Measurements from ENCODE around the gene RASGRF2. TPM values are rescaled to one million over a fixed set of nuclear protein-coding genes. Genes with fewer than 3 reads are reported as not detected.

The RASGRF2 gene
- total and polyA plus RNA-seq, 2 of the 8 experiments (the other 6 are each of a cell fraction or from before 2014, with no cell fraction given): 2.6 to 29.5 TPM

DNA sequence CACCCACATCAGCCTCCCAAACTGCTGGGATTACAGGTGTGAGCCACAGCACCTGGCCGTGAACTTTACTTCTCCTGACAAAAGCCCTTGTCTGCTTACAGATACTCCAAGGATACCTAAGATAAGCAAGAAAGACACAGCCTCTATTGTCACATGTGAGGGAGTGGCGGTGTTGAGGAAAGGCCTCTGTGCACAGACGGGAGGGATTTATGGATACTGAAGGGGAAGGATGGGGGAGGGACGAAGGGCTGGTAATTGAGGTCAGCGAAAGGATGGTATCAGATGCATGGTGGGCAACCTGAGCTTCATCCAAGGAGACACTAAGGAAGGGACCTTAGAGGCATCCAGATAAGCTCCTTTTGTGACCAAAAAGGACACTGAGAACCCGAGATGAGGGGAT is 206.3 kb downstream of the RASGRF2 start:
- POLR2A ChIA-PET (ENCODE audit: partially characterized antibody): no interaction called here
- Histone ChIP-seq H3K79me1 (ENCODE audit: low read depth, low read length) (no peaks in the 10 kb centered on the region), H3K36me3 (ENCODE audit: control insufficient read depth in 2 of 4, insufficient read depth in 4 of 4, low read length in 3 of 4) (no peaks in the 10 kb centered on the region), H3K27me3 (replicated peaks in 1 of 4; ENCODE audit: control insufficient read depth in 3 of 4, extremely low read depth in 1 of 4, insufficient read depth in 3 of 4, low read length in 3 of 4) (no peaks in the 10 kb centered on the region), H3K9me3 (ENCODE audit: insufficient read depth in 2 of 2, low read depth in 1 of 2, low read length in 1 of 2) (no peaks in the 10 kb centered on the region), H3K27ac (ENCODE audit: low read depth, low read length) (no peak overlapping the region), H3K23ac (ENCODE audit: insufficient read length) (no peak overlapping the region), H2BK5ac (ENCODE audit: low read depth, low read length) (no peak overlapping the region), H2BK15ac (ENCODE audit: low read length) (no peak overlapping the region), H4K91ac (replicated peaks; ENCODE audit: insufficient read length, low read length) (no peak overlapping the region), H2AFZ (ENCODE audit: low read length) (no peak overlapping the region), H2BK120ac (replicated peaks; ENCODE audit: low read depth, low read length) (no peak overlapping the region), H3K56ac (replicated peaks; ENCODE audit: insufficient read length, low read depth, low read length) (no peak overlapping the region), H3K14ac (ENCODE audit: insufficient read length) (no peak overlapping the region), H4K5ac (ENCODE audit: insufficient read length, low read depth, low read length) (no peak overlapping the region), H4K8ac (ENCODE audit: extremely low read depth, insufficient read depth, low read length) (no peak overlapping the region), H2BK20ac (ENCODE audit: low read length) (no peak overlapping the region), H3K4ac (replicated peaks; ENCODE audit: insufficient read length, low read depth, low read length) (no peak overlapping the region), H3K23me2 (ENCODE audit: low read depth, low read length) (0 out of 2 replicates have a peak, but pooled peaks cover 3% of the 10 kb centered on the region), H2AK5ac (ENCODE audit: low read depth, low read length) (no peak overlapping the region), H3K4me2 (ENCODE audit: insufficient read depth in 1 of 2, low read depth in 2 of 2, low read length in 2 of 2) (no peak overlapping the region), H3K9ac (replicated peaks in 1 of 4; ENCODE audit: extremely low read depth in 1 of 4, low read depth in 3 of 4, low read length in 3 of 4) (no peak overlapping the region), H3K18ac (ENCODE audit: extremely low read depth, low read length) (no peak overlapping the region), H4K20me1 (replicated peaks in 1 of 2; ENCODE audit: control insufficient read depth in 1 of 2, insufficient read depth in 2 of 2, low read length in 2 of 2) (no peaks in the 10 kb centered on the region), H3K4me3 (ENCODE audit: extremely low read depth in 1 of 4, insufficient read depth in 2 of 4, low read depth in 3 of 4, low read length in 4 of 4) (no peak overlapping the region), H3K4me1 (replicated peaks in 1 of 4; ENCODE audit: control insufficient read depth in 3 of 4, insufficient read depth in 4 of 4, low read length in 3 of 4) (no peaks in the 10 kb centered on the region), H2BK12ac (ENCODE audit: low read depth, low read length) (no peak overlapping the region), H3K79me2 (ENCODE audit: control insufficient read depth in 1 of 2, insufficient read depth in 2 of 2, low read length in 2 of 2) (no peaks in the 10 kb centered on the region)
- FAIRE-seq (no peak), DNase-seq (ENCODE audit: low read depth in 1 of 2, low spot score in 2 of 2) (no peak)
- 89% methylated on average over 6 of the region's 6 CpGs; no CpG with 5 or more reads in 1 of the 2 experiments for WGBS, 2 experiments (ENCODE audit: extremely low coverage in 1 of 2, insufficient coverage in 1 of 2, insufficient read length in 1 of 2, insufficient replicate concordance in 2 of 2, low coverage in 1 of 2, low lambda C conversion rate in 2 of 2, missing lambda C conversion rate in 1 of 2)
- CTCF ChIA-PET (ENCODE audit: partially characterized antibody): interaction anchor here (0.7 to 3.3 kb wide), 25 partner anchors 9 to 479 kb away, joined by 3 to 26 read pairs (median 4); no protein-coding TSS in a partner anchor
- TF ChIP-seq BCL11A (IDR thresholded peaks at IDR 0.05; ENCODE audit: low read depth in 2 of 2, low read length in 2 of 2) (no peak), HDAC6 (IDR thresholded peaks at IDR 0.05; ENCODE audit: low read depth, low read length) (no peak), SIRT6 (IDR thresholded peaks at IDR 0.05; ENCODE audit: low read length) (no peak), TCF12 (IDR thresholded peaks at IDR 0.05; ENCODE audit: low read depth, low read length) (no peak), KDM1A (IDR thresholded peaks at IDR 0.05; ENCODE audit: borderline replicate concordance, low read length) (no peak)

All from H1 (cell line).